HL-60 (cell line): ENCODE results near the gene TMEM250.

Experiments used
- CTCF ChIP-seq: IDR thresholded peaks from one replicate; pipeline ENCODE4 v1.5.1; 2011; ENCODE audit warnings: low read length, control low read depth, inconsistent platforms; ENCODE audit not compliant: insufficient read depth
- GABPA ChIP-seq: IDR thresholded peaks from 2 replicates; pipeline ENCODE4 v1.6.1; 2012; ENCODE audit warnings: low read depth
- POLR2AphosphoS5 ChIP-seq: IDR thresholded peaks from 2 replicates; pipeline ENCODE4 v1.6.1; 2012; ENCODE audit warnings: low read depth

- no peak for TF ChIP-seq CTCF
- no peak for TF ChIP-seq POLR2AphosphoS5
- no peak for TF ChIP-seq GABPA
These were observed 13.8 kb downstream of the TMEM250 start for GRCh38 chr9:136104916-136105315.
